ENCODE measurements around the gene PNMA3.
"Not testable (repeated sequence)": the region's sequence is repeated elsewhere in the genome, so short reads cannot be mapped to it uniquely, and the experiment has no call there.

PNMA3 gene

GRCh38 chrX:153055871-153056749 is at the start of gene PNMA3:
Gene PNMA3 (plus strand): TSS chrX:153056470. CDS start chrX:153057056, 586 bp downstream.
- peak; percentile 2 for DNase-seq

- not testable (repeated sequence) for DNase-seq
Measured at GRCh38 chrX:153017174-153017573, 39.1 kb upstream of the PNMA3 start.

GRCh38 chrX:153019166-153019565 is 37.1 kb upstream of the PNMA3 start:
- no peak for DNase-seq

- DNase-seq, result not testable (repeated sequence)
Measured at GRCh38 chrX:153026501-153026900, 29.8 kb upstream of the PNMA3 start.

GRCh38 chrX:153028487-153028886 is 27.8 kb upstream of the PNMA3 start:
- not testable (repeated sequence) for DNase-seq

- DNase-seq, result no peak
Measured at GRCh38 chrX:153029162-153029561, 27.1 kb upstream of the PNMA3 start.

- no peak for DNase-seq
Measured at GRCh38 chrX:153029875-153030274, 26.4 kb upstream of the PNMA3 start.

- no peak for DNase-seq
Measured at GRCh38 chrX:153030801-153031200, 25.5 kb upstream of the PNMA3 start.

GRCh38 chrX:153032397-153033118 is 23.7 kb upstream of the PNMA3 start:
- peak; percentile 63 for DNase-seq

GRCh38 chrX:153049093-153049492 is 7.2 kb upstream of the PNMA3 start:
- no peak for DNase-seq

- no peak for DNase-seq
Measured at GRCh38 chrX:153052534-153052933, 3.7 kb upstream of the PNMA3 start.

- no peak for DNase-seq
Measured at GRCh38 chrX:153057281-153057680, 1.0 kb downstream of the PNMA3 start.

- no peak for DNase-seq
Measured at GRCh38 chrX:153059191-153060094, 3.2 kb downstream of the PNMA3 start.

- no peak for DNase-seq
Measured at GRCh38 chrX:153060095-153060445, 3.8 kb downstream of the PNMA3 start.

- no peak for DNase-seq
Measured at GRCh38 chrX:153061732-153062131, 5.5 kb downstream of the PNMA3 start.

- no peak for DNase-seq
Measured at GRCh38 chrX:153063315-153063714, 7.0 kb downstream of the PNMA3 start.

GRCh38 chrX:153064061-153064460 is 7.8 kb downstream of the PNMA3 start:
- no peak for DNase-seq

GRCh38 chrX:153065389-153065788 is 9.1 kb downstream of the PNMA3 start:
- no peak for DNase-seq

- DNase-seq, result not testable (repeated sequence)
Measured at GRCh38 chrX:153066402-153066801, 10.1 kb downstream of the PNMA3 start.

- not testable (repeated sequence) for DNase-seq
Measured at GRCh38 chrX:153071909-153072583, 15.8 kb downstream of the PNMA3 start, which contains the start of gene PNMA6A. Gene PNMA6A (plus strand): TSS chrX:153072454. CDS start chrX:153073063, 609 bp downstream.

- not testable (repeated sequence) for DNase-seq
Measured at GRCh38 chrX:153073331-153073730, 17.1 kb downstream of the PNMA3 start.

- DNase-seq, result no peak
Measured at GRCh38 chrX:153074262-153074899, 18.1 kb downstream of the PNMA3 start.
